HL-60 (cell line): Measurements from ENCODE around the gene SMARCB1.

ENCODE experiments used
- CTCF ChIP-seq: IDR thresholded peaks from one replicate; pipeline ENCODE4 v1.5.1; 2011; ENCODE audit warnings: low read length, control low read depth, inconsistent platforms; ENCODE audit not compliant: insufficient read depth
- POLR2AphosphoS5 ChIP-seq: IDR thresholded peaks from 2 replicates; pipeline ENCODE4 v1.6.1; 2012; ENCODE audit warnings: low read depth

GRCh38 chr22:23782703-23783102, 4.1 kb upstream of the SMARCB1 start:
- TF ChIP-seq CTCF (no peak), POLR2AphosphoS5 (no peak)
